T-helper 2 cell treated with Interferon-gamma antibody and Interleukin-4, amounts not matched to agents 100 ng/mL and 5 ng/mL, for 36 hours (primary cell): ENCODE data around the gene UPF3A. TPM values are rescaled to one million over a fixed set of nuclear protein-coding genes. Genes with fewer than 3 reads are reported as not detected.

ENCODE experiments used
- intact Hi-C: fragments of 100-400 bp; cut with micrococcal nuclease; formaldehyde crosslinking; loops from one replicate; pipeline ENCODE4 v1.15.1; 2023
- total RNA-seq: library from RNA; stranded (reverse); gene quantifications from 2 replicates; pipeline ENCODE4 v1.2.3, GENCODE V29; 2022

UPF3A gene
- total RNA-seq, 1 donor from 2014 or later: 62.4 TPM

GRCh38 chr13:114303700-114304327 is 22.4 kb downstream of the UPF3A start:
- intact Hi-C loops: no loop called here

DNA sequence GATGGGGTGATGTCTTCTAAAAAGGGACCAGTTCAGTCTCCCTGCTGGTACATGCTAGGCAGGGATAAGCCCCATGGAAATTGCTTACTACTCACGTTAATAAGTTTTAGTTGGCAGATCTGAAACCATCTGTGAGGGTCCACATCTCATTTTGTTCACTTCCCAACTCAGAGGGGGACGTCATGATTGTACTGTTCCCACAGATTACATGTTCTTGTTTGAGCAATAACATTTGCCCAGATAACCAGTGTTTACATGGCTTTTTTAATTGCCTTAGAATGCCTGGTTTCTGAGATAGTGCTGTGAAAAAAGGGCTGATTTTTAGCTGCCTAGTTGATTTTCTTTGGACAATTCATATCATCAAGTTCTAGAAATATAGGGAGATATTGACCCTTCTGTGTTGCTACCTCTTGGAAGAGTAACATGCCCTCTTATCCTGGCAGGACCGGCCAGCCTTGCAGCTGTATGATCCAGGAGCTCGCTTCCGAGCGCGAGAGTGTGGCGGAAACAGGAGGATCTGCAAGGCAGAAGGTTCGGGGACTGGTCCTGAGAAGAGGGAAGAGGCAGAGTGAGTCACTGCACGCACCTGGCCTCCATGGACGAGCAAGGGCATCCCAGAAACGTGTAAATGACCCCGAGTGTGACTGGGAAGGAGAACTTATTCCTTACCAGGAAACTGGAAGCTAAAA is 23.1 kb downstream of the UPF3A start:
- intact Hi-C loops: no loop called here

- intact Hi-C loops: no loop called here
Observed at GRCh38 chr13:114309086-114309485, 27.7 kb downstream of the UPF3A start.

- intact Hi-C loops: no loop called here
Observed at GRCh38 chr13:114309806-114310410, 28.5 kb downstream of the UPF3A start.

- intact Hi-C loops: no loop called here
Observed at GRCh38 chr13:114310956-114311355, 29.6 kb downstream of the UPF3A start.

- intact Hi-C loops: no loop called here
Observed at GRCh38 chr13:114311387-114311786, 30.0 kb downstream of the UPF3A start.

DNA sequence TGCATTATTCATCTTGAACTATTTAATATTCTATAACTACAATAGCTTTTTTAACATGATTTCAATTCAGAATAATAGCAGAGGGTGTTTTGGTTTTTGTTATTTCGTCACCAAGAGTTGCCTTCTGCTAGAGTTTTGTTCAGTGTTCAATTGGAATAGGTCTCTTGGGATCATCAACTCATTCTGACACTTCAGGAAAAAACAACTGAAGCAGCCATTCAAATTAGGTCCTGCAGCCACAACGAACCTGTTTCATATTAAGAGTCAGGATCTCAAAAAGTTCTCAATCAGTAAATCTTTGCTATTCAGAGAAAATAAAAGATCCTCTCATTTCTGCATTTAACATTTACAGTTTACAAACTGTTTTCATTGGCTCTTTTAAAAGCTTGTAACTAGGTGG is 30.5 kb downstream of the UPF3A start:
- intact Hi-C loops: no loop called here

GRCh38 chr13:114313061-114313860 is 31.9 kb downstream of the UPF3A start:
- intact Hi-C loops: no loop called here

GRCh38 chr13:114314074-114314912 is 32.9 kb downstream of the UPF3A start, which contains the start of gene CHAMP1:
CHAMP1 (plus strand) TSS chr13:114314503; CDS start chr13:114323843, 9,340 bp downstream.
- intact Hi-C loops: loop anchor here (1.0 kb wide), 2 partner anchors 33 to 79 kb away; partner anchors contain the start of gene UPF3A

DNA sequence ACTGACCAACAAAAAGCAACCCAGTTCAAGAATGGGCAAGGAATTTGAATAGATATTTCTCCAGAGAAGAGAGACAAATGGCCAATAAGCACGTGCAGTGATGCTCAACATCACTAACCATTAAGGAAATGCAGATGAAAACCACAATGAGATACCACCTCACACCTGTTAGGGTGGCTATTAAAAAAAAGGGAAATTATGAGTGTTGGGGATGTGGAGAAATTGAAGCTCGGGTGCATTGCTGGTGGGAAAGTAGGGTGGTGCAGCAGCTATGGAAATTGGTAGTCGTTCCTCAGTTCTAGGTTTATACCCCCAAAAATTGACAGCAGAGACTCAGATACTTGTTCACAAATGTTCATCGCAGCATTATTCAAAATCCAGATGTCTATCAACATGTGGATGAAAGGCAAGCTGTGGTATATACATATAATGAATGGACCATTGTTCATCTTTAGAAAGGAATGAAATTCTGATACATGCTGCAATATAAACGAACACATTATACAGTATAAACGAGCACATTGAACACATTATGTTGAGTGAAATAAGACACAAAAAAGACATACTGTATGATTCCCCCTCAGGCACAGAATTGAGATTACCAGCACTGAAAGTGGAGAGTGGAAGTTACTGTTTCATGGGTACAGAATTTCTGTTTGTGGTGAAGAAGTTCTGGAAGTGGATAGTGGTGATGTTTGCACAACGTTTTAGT is 33.8 kb downstream of the UPF3A start:
- intact Hi-C loops: no loop called here

- intact Hi-C loops: no loop called here
Observed at GRCh38 chr13:114318624-114319023, 37.2 kb downstream of the UPF3A start.

- intact Hi-C loops: no loop called here
Observed at GRCh38 chr13:114319441-114319913, 38.1 kb downstream of the UPF3A start.

DNA sequence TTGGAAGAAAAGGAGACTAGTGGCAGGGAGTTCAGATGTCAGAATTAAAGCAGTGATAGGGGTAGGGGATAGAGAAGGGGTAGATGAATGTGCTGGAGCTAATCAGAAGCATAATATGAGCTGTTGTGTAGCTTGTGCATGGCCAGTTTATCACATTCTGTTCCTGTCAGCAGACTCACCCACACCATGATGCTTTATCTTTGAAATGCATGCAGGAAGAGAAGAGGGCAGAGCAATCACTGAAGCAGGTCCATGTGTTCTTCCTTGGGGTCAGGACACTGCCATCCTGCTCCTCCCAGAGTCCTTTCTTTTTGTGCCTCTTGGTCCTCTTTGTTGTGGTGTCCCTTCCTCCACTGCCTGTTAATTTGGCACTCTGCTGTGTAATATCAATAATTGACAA is 38.7 kb downstream of the UPF3A start:
- intact Hi-C loops: no loop called here

DNA sequence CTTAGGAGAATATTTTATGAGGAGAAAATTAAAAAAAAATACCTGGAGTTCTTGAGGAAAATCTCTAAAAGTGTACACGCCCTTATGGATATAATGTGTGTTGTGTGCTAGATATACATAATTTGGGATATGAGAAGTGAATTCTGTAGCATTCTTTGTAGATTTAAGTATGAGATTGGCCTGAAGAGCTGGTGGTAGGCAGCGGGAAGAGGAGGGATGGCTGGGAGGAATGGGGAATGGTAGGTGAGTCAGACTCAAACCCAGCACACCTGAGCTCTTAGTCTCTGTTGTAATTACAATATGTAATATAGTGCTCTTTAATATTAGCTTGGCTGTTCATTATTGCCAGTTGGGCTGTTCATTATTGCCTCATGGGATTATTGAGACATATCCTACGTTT is 39.9 kb downstream of the UPF3A start:
- intact Hi-C loops: no loop called here

- intact Hi-C loops: no loop called here
Observed at GRCh38 chr13:114323349-114323748, 41.9 kb downstream of the UPF3A start.

GRCh38 chr13:114324334-114324733 is 42.9 kb downstream of the UPF3A start:
- intact Hi-C loops: no loop called here

- intact Hi-C loops: no loop called here
Observed at GRCh38 chr13:114325729-114326128, 44.3 kb downstream of the UPF3A start.

DNA sequence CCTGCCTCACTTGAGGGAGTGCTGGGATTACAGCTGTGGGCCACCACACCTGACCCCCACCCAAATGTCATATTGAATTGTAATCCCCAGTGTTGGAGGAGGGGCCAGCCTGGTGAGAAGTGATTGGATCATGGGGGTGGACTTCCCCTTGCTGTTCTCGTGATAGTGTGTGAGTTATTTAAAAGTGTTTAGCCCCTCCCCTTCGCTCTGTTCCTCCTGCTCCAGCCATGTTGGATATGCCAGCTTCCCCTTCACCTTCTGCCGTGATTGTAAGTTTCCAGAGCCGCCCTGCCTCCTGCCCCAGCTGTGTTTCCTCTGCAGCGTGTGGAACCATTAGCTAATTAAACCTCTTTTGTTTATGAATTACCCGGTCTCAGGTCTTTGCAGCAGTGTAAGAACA is 46.6 kb downstream of the UPF3A start:
- intact Hi-C loops: no loop called here

GRCh38 chr13:114328595-114328994 is 47.2 kb downstream of the UPF3A start:
- intact Hi-C loops: no loop called here

DNA sequence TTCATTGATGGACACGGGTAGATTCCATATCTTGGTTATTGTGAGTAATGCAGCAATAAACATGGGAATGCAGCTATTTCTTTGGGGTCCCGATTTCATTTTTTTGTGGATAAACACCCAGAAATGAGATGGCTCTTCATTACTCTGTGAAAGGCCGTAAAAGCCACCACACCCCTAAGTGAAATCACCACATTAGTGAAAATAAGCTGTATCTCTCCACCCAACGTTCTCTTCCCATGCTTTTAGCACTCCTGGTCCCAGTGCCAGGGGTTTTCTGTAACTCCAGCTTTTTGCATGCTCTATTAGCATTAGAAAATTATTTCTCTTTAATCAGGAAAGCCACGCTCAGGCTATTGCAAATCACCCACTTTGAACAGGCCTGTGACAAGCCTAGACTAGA is 48.7 kb downstream of the UPF3A start:
- intact Hi-C loops: no loop called here
